Neural progenitor cell (in vitro differentiated cells): ENCODE measurements around the gene COX4I2. TPM values are rescaled to one million over a fixed set of nuclear protein-coding genes. Genes with fewer than 3 reads are reported as not detected.

Experiments
- DNase-seq: peaks from one replicate; pipeline ENCODE4 v3.0.0-alpha.2; 2016; ENCODE audit warnings: low spot score
- H2AFZ ChIP-seq: fragments of 200-600 bp; sonication (generic); replicated peaks from 2 replicates; pipeline ENCODE4 v1.6.1; 2016; ENCODE audit warnings: antibody characterized with exemption
- H3F3A ChIP-seq: fragments of 200-600 bp; sonication (generic); 2 replicates; pipeline ENCODE4 v1.6.1; 2016; ENCODE audit warnings: antibody characterized with exemption, low read depth
- H3K27ac ChIP-seq: fragments of 200-600 bp; sonication (generic); 2 replicates; pipeline ENCODE4 v1.5.1; 2016; ENCODE audit warnings: mild to moderate bottlenecking
- H3K27me3 ChIP-seq: fragments of 200-600 bp; sonication (generic); 2 replicates; pipeline ENCODE4 v1.6.1; 2016; ENCODE audit warnings: mild to moderate bottlenecking, moderate library complexity
- H3K36me3 ChIP-seq: fragments of 200-600 bp; sonication (generic); 2 replicates; pipeline ENCODE4 v1.5.1; 2016
- H3K4me1 ChIP-seq: fragments of 200-600 bp; sonication (generic); 2 replicates; pipeline ENCODE4 v1.6.1; 2016; ENCODE audit warnings: mixed run types
- H3K4me2 ChIP-seq: fragments of 200-600 bp; sonication (generic); 2 replicates; pipeline ENCODE4 v1.6.1; 2016
- H3K4me3 ChIP-seq: fragments of 200-600 bp; sonication (generic); 2 replicates; pipeline ENCODE4 v1.5.1; 2016
- H3K79me2 ChIP-seq: fragments of 200-600 bp; sonication (generic); 2 replicates; pipeline ENCODE4 v1.6.1; 2016; ENCODE audit warnings: low read depth
- H3K9ac ChIP-seq: fragments of 200-600 bp; sonication (generic); 2 replicates; pipeline ENCODE4 v1.6.1; 2016
- H3K9me3 ChIP-seq: fragments of 200-600 bp; sonication (generic); 2 replicates; pipeline ENCODE4 v1.5.1; 2016; ENCODE audit warnings: low read depth
- H4K20me1 ChIP-seq: fragments of 200-600 bp; sonication (generic); 2 replicates; pipeline ENCODE4 v1.6.1; 2016; ENCODE audit warnings: low read depth
- H3K27ac Mint-ChIP-seq: 3 replicates; pipeline ENCODE4 v1.8.0; 2021; ENCODE audit warnings: mixed read lengths
- H3K27me3 Mint-ChIP-seq: 2 replicates; pipeline ENCODE4 v1.8.0; 2022; ENCODE audit warnings: low read depth, mild to moderate bottlenecking, inconsistent platforms, moderate library complexity, mixed read lengths; ENCODE audit not compliant: insufficient read depth
- H3K36me3 Mint-ChIP-seq: 3 replicates; pipeline ENCODE4 v1.8.0; 2021; ENCODE audit warnings: mixed read lengths
- H3K4me1 Mint-ChIP-seq: 3 replicates; pipeline ENCODE4 v1.8.0; 2021; ENCODE audit warnings: mixed read lengths
- H3K4me3 Mint-ChIP-seq: 3 replicates; pipeline ENCODE4 v1.8.0; 2021; ENCODE audit warnings: mild to moderate bottlenecking, moderate library complexity, mixed read lengths
- H3K9me3 Mint-ChIP-seq: 3 replicates; pipeline ENCODE4 v1.8.0; 2020; ENCODE audit warnings: mixed read lengths
- EZH2 ChIP-seq: fragments of 200-600 bp; sonication (generic); IDR thresholded peaks from 2 replicates; pipeline ENCODE4 v1.6.1; 2017; ENCODE audit warnings: antibody characterized with exemption, mild to moderate bottlenecking, moderate library complexity
- EZH2phosphoT487 ChIP-seq: fragments of 200-600 bp; sonication (generic); IDR thresholded peaks from 2 replicates; pipeline ENCODE4 v1.6.1; 2017; ENCODE audit warnings: antibody characterized with exemption
- total RNA-seq: library from RNA; depleted of rRNA; stranded (reverse); fragments of >200 nt; gene quantifications from 2 replicates; pipeline ENCODE4 v1.2.3, GENCODE V29; 2015; ENCODE audit warnings: low replicate concordance
- TF ChIP-seq, protein P1 (sequence below): fragments of 200-600 bp; sonication (generic); IDR thresholded peaks from 2 replicates; pipeline ENCODE4 v1.5.1; 2017; ENCODE audit warnings: antibody characterized with exemption, mild to moderate bottlenecking

The COX4I2 gene
- total RNA-seq, 1 donor from 2014 or later: not detected

DNA sequence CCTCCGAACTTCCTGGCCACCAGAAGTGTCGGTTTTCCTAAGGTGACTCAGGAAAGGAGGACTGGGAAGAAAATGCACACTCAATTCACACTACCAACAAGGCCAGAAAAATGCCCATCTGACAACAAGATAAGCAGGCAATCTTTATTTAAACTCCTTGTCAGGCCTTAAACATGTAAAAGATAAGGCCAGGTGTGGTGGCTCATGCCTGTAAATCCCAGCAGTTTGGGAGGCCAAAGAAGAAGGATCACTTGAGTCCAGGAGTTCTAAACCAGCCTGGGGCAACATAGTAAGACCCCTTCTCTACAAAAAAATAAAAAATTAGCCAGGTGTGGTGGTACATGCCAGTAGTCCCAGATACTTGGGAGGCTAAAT is 40.2 kb upstream of the COX4I2 start:
- H2AFZ ChIP-seq: no peak overlapping the region
- H3K4me1 ChIP-seq: peaks cover 6% of the 10 kb centered on the region
- H3K4me3 Mint-ChIP-seq: no peak overlapping the region
- DNase-seq: no peak
- no peaks in the 10 kb centered on the region for H3K36me3 ChIP-seq
- peaks cover 8% of the 10 kb centered on the region for H3K27me3 Mint-ChIP-seq
- no peak overlapping the region for H3K4me3 ChIP-seq
- H3K27ac ChIP-seq: no peak overlapping the region
- H3K4me1 Mint-ChIP-seq: peaks cover 37% of the 10 kb centered on the region
- TF ChIP-seq EZH2 (no peak), EZH2phosphoT487 (no peak)
- TF ChIP-seq, protein P1, sequence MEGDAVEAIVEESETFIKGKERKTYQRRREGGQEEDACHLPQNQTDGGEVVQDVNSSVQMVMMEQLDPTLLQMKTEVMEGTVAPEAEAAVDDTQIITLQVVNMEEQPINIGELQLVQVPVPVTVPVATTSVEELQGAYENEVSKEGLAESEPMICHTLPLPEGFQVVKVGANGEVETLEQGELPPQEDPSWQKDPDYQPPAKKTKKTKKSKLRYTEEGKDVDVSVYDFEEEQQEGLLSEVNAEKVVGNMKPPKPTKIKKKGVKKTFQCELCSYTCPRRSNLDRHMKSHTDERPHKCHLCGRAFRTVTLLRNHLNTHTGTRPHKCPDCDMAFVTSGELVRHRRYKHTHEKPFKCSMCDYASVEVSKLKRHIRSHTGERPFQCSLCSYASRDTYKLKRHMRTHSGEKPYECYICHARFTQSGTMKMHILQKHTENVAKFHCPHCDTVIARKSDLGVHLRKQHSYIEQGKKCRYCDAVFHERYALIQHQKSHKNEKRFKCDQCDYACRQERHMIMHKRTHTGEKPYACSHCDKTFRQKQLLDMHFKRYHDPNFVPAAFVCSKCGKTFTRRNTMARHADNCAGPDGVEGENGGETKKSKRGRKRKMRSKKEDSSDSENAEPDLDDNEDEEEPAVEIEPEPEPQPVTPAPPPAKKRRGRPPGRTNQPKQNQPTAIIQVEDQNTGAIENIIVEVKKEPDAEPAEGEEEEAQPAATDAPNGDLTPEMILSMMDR: no peak
- peaks cover 16% of the 10 kb centered on the region for H3F3A ChIP-seq
- peak overlapping the region; percentile 83 for H3K27ac Mint-ChIP-seq
- H3K9me3 Mint-ChIP-seq: no peaks in the 10 kb centered on the region
- H3K4me2 ChIP-seq: no peak overlapping the region
- no peaks in the 10 kb centered on the region for H3K27me3 ChIP-seq
- no peaks in the 10 kb centered on the region for H4K20me1 ChIP-seq
- no peaks in the 10 kb centered on the region for H3K36me3 Mint-ChIP-seq
- H3K9me3 ChIP-seq: no peaks in the 10 kb centered on the region
- no peak overlapping the region for H3K9ac ChIP-seq
- H3K79me2 ChIP-seq: no peaks in the 10 kb centered on the region

DNA sequence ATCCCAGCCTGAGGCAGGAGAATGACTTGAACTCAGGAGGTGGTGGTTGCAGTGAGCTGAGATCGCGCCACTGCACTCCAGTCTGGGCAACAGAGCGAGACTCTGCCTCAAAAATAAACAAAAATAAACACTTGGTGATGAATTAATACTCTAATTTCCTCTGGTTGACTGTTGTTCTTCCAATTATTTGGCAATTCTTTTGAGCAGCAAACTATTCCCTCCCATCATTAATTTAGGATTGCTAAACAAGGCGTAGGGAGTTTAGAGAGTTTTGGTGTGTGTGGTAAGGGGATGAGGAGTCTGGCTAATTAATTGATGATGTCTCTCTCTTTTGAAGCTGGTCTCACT is 35.3 kb upstream of the COX4I2 start:
- Mint-ChIP-seq H3K4me3 (peak overlapping the region; percentile 69), H3K27ac (peak overlapping the region; percentile 100), H3K27me3 (peaks cover 13% of the 10 kb centered on the region), H3K4me1 (peaks cover 26% of the 10 kb centered on the region), H3K9me3 (no peaks in the 10 kb centered on the region), H3K36me3 (peaks cover 15% of the 10 kb centered on the region)
- no peak overlapping the region for H3K4me2 ChIP-seq
- TF ChIP-seq, protein P1: no peak
- TF ChIP-seq EZH2phosphoT487 (no peak), EZH2 (no peak)
- no peak overlapping the region for H3K27ac ChIP-seq
- H3K27me3 ChIP-seq: peaks cover 14% of the 10 kb centered on the region
- peaks cover 12% of the 10 kb centered on the region for H3K4me1 ChIP-seq
- H3K79me2 ChIP-seq: peaks cover 23% of the 10 kb centered on the region
- no peak overlapping the region for H3K4me3 ChIP-seq
- H4K20me1 ChIP-seq: peaks cover 19% of the 10 kb centered on the region
- H3K36me3 ChIP-seq: no peaks in the 10 kb centered on the region
- H3F3A ChIP-seq: peaks cover 36% of the 10 kb centered on the region
- no peaks in the 10 kb centered on the region for H3K9me3 ChIP-seq
- H3K9ac ChIP-seq: no peak overlapping the region
- no peak overlapping the region for H2AFZ ChIP-seq
- DNase-seq: no peak

DNA sequence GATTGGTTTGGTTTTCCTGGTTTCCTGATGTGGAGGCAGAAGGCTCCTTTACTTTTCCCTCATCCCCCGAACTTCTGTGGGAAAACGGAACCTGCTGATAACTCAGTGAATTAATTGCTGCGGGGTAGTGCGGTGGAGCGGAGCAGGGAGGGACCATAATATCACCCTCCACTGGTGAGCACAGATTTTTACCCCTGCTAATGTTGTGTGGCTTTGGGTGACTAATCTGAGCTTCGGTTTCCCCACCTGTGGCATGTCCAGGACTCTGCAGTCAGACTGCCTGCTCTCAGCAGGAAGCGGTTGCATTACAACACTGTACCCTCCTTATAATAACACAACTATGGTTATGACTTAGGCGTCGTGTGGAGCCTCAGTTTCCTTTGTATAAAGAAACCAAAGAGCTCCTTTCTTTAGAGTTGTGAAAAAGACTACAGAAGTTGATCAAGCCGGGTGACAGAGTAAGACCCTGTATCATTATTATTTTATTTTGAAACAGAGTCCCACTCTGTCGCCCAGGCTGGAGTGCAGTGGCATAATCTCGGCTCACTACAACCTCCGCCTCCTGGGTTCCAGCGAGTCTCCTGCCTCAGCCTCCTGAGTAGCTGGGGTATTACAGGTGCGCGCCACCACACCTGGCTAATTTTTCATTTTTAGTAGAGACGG is 34.8 kb upstream of the COX4I2 start:
- Histone ChIP-seq H3K9me3 (no peaks in the 10 kb centered on the region), H3K27ac (no peak overlapping the region), H3K4me2 (no peak overlapping the region), H3K79me2 (peaks cover 23% of the 10 kb centered on the region), H3K9ac (no peak overlapping the region), H3K4me3 (no peak overlapping the region), H3K27me3 (peaks cover 19% of the 10 kb centered on the region), H3K4me1 (peaks cover 17% of the 10 kb centered on the region), H3K36me3 (no peaks in the 10 kb centered on the region), H4K20me1 (peaks cover 19% of the 10 kb centered on the region), H3F3A (peaks cover 39% of the 10 kb centered on the region), H2AFZ (no peak overlapping the region)
- peak overlapping the region; percentile 69 for H3K4me3 Mint-ChIP-seq
- H3K4me1 Mint-ChIP-seq: peaks cover 31% of the 10 kb centered on the region
- no peaks in the 10 kb centered on the region for H3K9me3 Mint-ChIP-seq
- DNase-seq: no peak
- H3K27ac Mint-ChIP-seq: peak overlapping the region; percentile 100
- TF ChIP-seq EZH2phosphoT487 (no peak), EZH2 (no peak)
- TF ChIP-seq, protein P1: no peak
- H3K27me3 Mint-ChIP-seq: peaks cover 15% of the 10 kb centered on the region
- peaks cover 16% of the 10 kb centered on the region for H3K36me3 Mint-ChIP-seq
